CD4-positive, alpha-beta T cell (primary cell): ENCODE results near the gene CYSRT1. TPM values are rescaled to one million over a fixed set of nuclear protein-coding genes. Genes with fewer than 3 reads are reported as not detected.

Experiments used
- ATAC-seq: fragments of 200-7000 bp; cut with Tn5 transposase; one replicate; pipeline ENCODE4 v1.10.0; 2022; ENCODE audit warnings: mild to moderate bottlenecking; ENCODE audit not compliant: poor library complexity
- CTCF ChIA-PET: fragments of 350-600 bp; sonication (Branson Sonifier 250); formaldehyde crosslinking; loops from one replicate; lab custom pipeline; 2021; ENCODE audit warnings: antibody characterized with exemption, inconsistent platforms; lab: Charles Lee
- POLR2A ChIA-PET: fragments of 350-600 bp; sonication (Branson Sonifier 250); formaldehyde crosslinking; loops from one replicate; lab custom pipeline; 2021; ENCODE audit warnings: antibody characterized with exemption, inconsistent platforms; lab: Charles Lee
- DNase-seq, 14 experiments: peaks; one replicate each; pipeline ENCODE4 v3.0.0-alpha.2; 2013 to 2020; ENCODE audit warnings: mixed read lengths in 2 of 14
- H3K27ac ChIP-seq, 2 donors: one replicate each; pipeline versions ENCODE4 v1.5.1 to v1.7.0; 2013; ENCODE audit warnings: low read length in 2 of 2, low read depth in 1 of 2, mild to moderate bottlenecking in 1 of 2
- H3K27me3 ChIP-seq, 2 experiments: 1 replicate in 1 of 2; 2 replicates in 1 of 2; pipeline versions ENCODE4 v1.6.1 to v1.7.0; 2013; ENCODE audit warnings: low read length in 2 of 2, control low read depth in 1 of 2, mild to moderate bottlenecking in 1 of 2, moderate library complexity in 1 of 2; ENCODE audit not compliant: insufficient read depth in 2 of 2, control insufficient read depth in 1 of 2
- H3K36me3 ChIP-seq: one replicate; pipeline ENCODE4 v1.6.1; 2013; ENCODE audit warnings: low read length, control low read depth; ENCODE audit not compliant: insufficient read depth
- H3K4me1 ChIP-seq: one replicate; pipeline ENCODE4 v1.6.1; 2013; ENCODE audit warnings: low read length, control low read depth; ENCODE audit not compliant: insufficient read depth
- H3K4me3 ChIP-seq: one replicate; pipeline ENCODE4 v1.5.1; 2013; ENCODE audit warnings: mild to moderate bottlenecking, low read length, moderate library complexity
- H3K9me3 ChIP-seq, 2 experiments: 1 replicate in 1 of 2; 2 replicates in 1 of 2; pipeline versions ENCODE4 v1.6.1 to v1.7.0; 2013; ENCODE audit warnings: low read length in 2 of 2, mild to moderate bottlenecking in 2 of 2, control low read depth in 1 of 2, moderate library complexity in 1 of 2; ENCODE audit not compliant: control insufficient read depth in 1 of 2, insufficient read depth in 1 of 2
- H3K27ac Mint-ChIP-seq: one replicate; pipeline ENCODE4 v1.8.0; 2020; ENCODE audit warnings: mixed read lengths
- H3K27me3 Mint-ChIP-seq: one replicate; pipeline ENCODE4 v1.8.0; 2021; ENCODE audit warnings: mixed read lengths
- H3K36me3 Mint-ChIP-seq: one replicate; pipeline ENCODE4 v1.8.0; 2021; ENCODE audit warnings: low read depth, mixed read lengths
- H3K4me1 Mint-ChIP-seq: one replicate; pipeline ENCODE4 v1.8.0; 2021; ENCODE audit warnings: low read depth, mixed read lengths
- H3K4me3 Mint-ChIP-seq: one replicate; pipeline ENCODE4 v1.8.0; 2020; ENCODE audit warnings: mild to moderate bottlenecking, mixed read lengths
- H3K9me3 Mint-ChIP-seq: one replicate; pipeline ENCODE4 v1.8.0; 2020; ENCODE audit warnings: mixed read lengths
- intact Hi-C, 2 experiments: fragments of 100-400 bp; cut with DNase I in 1 of 2; cut with micrococcal nuclease in 1 of 2; formaldehyde crosslinking; loops; one replicate each; pipeline versions ENCODE4 v1.15.1 to v1.9.0; 2023 to 2025; cut with DNase I, micrococcal nuclease
- total RNA-seq, 174 experiments: library from RNA in 2 of 174; stranded (reverse) in 2 of 174; gene quantifications; one replicate each; pipeline ENCODE4 v1.2.3 and lab custom pipeline; 2021 to 2026
- TF ChIP-seq, protein P1 (sequence below): fragments of 200-600 bp; IDR thresholded peaks from one replicate; pipeline ENCODE4 v1.8.0; 2022; ENCODE audit warnings: antibody characterized with exemption, mild to moderate bottlenecking

The CYSRT1 gene
- total RNA-seq, 2 experiments from 2014 or later, result 0.33 to 0.42 TPM

DNA sequence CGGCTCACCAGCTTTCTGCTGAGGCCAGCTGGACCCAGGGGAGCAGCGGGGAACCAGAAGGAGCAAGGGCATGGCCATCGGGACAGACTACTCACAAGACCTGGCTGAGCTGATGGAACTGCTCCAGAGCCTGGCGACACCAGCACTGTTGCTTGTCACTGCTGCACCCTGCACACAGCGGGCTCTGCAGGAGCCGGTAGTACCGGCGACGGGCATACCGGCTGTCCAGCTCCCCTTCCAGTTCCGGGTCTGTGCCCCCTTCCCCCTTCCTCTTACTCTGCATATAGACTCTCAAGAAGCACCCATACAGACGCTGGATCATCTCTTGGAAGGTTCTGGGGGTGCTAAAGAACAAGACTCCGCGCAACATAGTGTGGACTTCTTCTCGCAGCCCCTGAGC is 37.6 kb upstream of the CYSRT1 start:
- Histone ChIP-seq H3K9me3 (no peaks in the 10 kb centered on the region), H3K4me1 (peaks cover 50% of the 10 kb centered on the region), H3K27me3 (no peaks in the 10 kb centered on the region), H3K36me3 (peaks cover 55% of the 10 kb centered on the region), H3K27ac (no peak overlapping the region), H3K4me3 (peak overlapping the region; percentile 100)
- ATAC-seq (no peak), DNase-seq (no peak)
- TF ChIP-seq, protein P1, sequence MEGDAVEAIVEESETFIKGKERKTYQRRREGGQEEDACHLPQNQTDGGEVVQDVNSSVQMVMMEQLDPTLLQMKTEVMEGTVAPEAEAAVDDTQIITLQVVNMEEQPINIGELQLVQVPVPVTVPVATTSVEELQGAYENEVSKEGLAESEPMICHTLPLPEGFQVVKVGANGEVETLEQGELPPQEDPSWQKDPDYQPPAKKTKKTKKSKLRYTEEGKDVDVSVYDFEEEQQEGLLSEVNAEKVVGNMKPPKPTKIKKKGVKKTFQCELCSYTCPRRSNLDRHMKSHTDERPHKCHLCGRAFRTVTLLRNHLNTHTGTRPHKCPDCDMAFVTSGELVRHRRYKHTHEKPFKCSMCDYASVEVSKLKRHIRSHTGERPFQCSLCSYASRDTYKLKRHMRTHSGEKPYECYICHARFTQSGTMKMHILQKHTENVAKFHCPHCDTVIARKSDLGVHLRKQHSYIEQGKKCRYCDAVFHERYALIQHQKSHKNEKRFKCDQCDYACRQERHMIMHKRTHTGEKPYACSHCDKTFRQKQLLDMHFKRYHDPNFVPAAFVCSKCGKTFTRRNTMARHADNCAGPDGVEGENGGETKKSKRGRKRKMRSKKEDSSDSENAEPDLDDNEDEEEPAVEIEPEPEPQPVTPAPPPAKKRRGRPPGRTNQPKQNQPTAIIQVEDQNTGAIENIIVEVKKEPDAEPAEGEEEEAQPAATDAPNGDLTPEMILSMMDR, result no peak
- intact Hi-C loops, result loop anchor here in 1 of 2 experiments (5.0 kb wide), 1 partner anchor 50 kb away; no protein-coding TSS in a partner anchor
- Mint-ChIP-seq H3K4me1 (peaks cover 29% of the 10 kb centered on the region), H3K4me3 (peak overlapping the region; percentile 93), H3K9me3 (no peaks in the 10 kb centered on the region), H3K36me3 (peaks cover 61% of the 10 kb centered on the region), H3K27me3 (no peaks in the 10 kb centered on the region), H3K27ac (peak overlapping the region; percentile 79)
- CTCF ChIA-PET, result interaction anchor here (1.1 to 1.6 kb wide), 2 partner anchors 49 to 120 kb away, joined by 4 to 7 read pairs; no protein-coding TSS in a partner anchor
- POLR2A ChIA-PET, result interaction anchor here (0.9 to 3.5 kb wide), 8 partner anchors 11 to 101 kb away, joined by 3 to 39 read pairs (median 11); partner anchors contain the start of genes RNF208, TPRN and TUBB4B

DNA sequence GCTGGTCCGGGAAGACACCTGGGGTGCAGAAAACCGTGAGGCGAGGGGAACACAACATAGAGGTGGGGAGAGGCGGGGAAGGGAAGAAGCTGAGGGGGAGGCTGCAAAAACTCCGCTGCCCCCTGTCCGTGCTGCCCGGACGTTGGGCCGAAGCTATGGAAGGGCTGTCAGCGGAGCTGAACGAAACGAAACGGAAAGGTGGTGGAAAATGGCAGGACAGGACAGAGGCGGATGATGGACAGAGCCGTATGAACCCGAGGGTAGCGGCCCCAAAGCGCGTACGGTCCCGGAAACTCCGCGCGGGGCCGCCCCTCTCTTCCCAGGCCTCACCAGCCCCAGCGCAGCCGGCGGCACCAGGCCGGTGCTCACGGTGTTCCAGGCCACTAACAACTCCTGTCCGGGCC is 36.9 kb upstream of the CYSRT1 start:
- H3K4me1 Mint-ChIP-seq, result peaks cover 29% of the 10 kb centered on the region
- TF ChIP-seq, protein P1, result no peak
- Histone ChIP-seq H3K27ac (peak overlapping the region; percentile 86 to 92), H3K27me3 (no peaks in the 10 kb centered on the region), H3K4me1 (peaks cover 50% of the 10 kb centered on the region), H3K4me3 (peak overlapping the region; percentile 100), H3K36me3 (peaks cover 48% of the 10 kb centered on the region), H3K9me3 (no peaks in the 10 kb centered on the region)
- H3K4me3 Mint-ChIP-seq, result peak overlapping the region; percentile 93
- POLR2A ChIA-PET, result interaction anchor here (0.9 to 3.5 kb wide), 12 partner anchors 11 to 460 kb away, joined by 3 to 39 read pairs (median 7); partner anchors contain the start of genes MAN1B1, NELFB, RNF208 and TPRN
- no peak for DNase-seq
- CTCF ChIA-PET, result interaction anchor here (0.6 to 2.8 kb wide), 6 partner anchors 13 to 256 kb away, joined by 4 to 14 read pairs (median 6); partner anchors contain the start of genes RNF224 and TPRN
- ATAC-seq, result no peak
- H3K27me3 Mint-ChIP-seq, result no peaks in the 10 kb centered on the region
- H3K9me3 Mint-ChIP-seq, result no peaks in the 10 kb centered on the region
- H3K27ac Mint-ChIP-seq, result peak overlapping the region; percentile 79
- intact Hi-C loops, result loop anchor here (1.0 to 5.0 kb wide), 5 partner anchors 17 to 59 kb away; partner anchors contain the start of genes NDOR1 (in 1 of the 2), RNF208 (in 1 of the 2) and TMEM203 (in 1 of the 2)
- peaks cover 54% of the 10 kb centered on the region for H3K36me3 Mint-ChIP-seq

DNA sequence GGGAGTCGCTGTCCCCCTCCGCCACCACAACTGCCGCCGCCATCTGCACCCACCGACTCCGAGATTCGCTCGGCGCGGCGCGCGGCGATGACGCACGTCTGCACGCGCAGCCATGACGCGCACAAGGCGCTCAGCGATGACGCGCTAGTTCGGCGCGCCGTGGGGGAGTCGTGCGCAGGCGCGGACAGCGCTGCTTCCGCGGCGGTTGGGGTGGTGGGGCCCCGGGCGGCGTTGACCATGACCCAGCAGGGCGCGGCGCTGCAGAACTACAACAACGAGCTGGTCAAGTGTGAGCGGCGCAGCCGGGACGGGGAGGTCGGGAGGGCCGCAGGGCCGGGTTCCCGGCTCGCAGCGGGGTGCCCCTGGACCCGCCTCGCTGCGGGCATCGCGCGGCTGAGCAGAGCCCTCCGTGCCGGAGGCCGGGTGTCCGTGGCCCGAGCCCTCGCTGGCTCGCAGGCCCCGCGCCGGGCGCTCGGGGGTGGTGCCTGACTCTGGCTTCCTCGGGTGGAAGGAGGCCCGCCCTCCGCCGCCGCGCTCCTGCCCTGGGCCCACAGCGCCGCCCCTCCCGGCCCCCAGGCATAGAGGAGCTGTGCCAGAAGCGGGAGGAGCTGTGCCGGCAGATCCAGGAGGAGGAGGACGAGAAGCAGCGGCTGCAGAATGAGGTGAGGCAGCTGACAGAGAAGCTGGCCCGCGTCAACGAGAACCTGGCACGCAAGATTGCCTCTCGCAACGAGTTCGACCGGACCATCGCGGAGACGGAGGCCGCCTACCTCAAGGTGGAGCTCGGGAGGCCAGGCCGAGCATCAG is 36.3 kb upstream of the CYSRT1 start, which contains the start of the genes ANAPC2 and SSNA1:
Gene ANAPC2, minus strand, starts transcription at position 71 of the 807 bp plus-strand sequence. Its CDS starts 28 bp downstream, at position 43.
Gene SSNA1, plus strand, starts transcription at position 187 of the 807 bp plus-strand sequence. Its CDS starts 51 bp downstream, at position 238.
- H3K4me1 ChIP-seq, result peaks cover 50% of the 10 kb centered on the region
- POLR2A ChIA-PET, result interaction anchor here (0.7 to 3.5 kb wide), 16 partner anchors 8 to 461 kb away, joined by 3 to 39 read pairs (median 6); partner anchors contain the start of genes MAN1B1, NELFB, RNF208 and TPRN
- H3K36me3 ChIP-seq, result peaks cover 42% of the 10 kb centered on the region
- H3K4me1 Mint-ChIP-seq, result peaks cover 29% of the 10 kb centered on the region
- DNase-seq (peak; percentile 83 to 98 (median 90)), ATAC-seq (peak; percentile 79)
- peaks cover 48% of the 10 kb centered on the region for H3K36me3 Mint-ChIP-seq
- H3K4me3 Mint-ChIP-seq, result peak within 1 kb of the TSS; percentile 94
- H3K27ac ChIP-seq, result peak within 1 kb of the TSS; percentile 86 to 92
- TF ChIP-seq, protein P1, result peak; percentile 48
- H3K4me3 ChIP-seq, result peak within 1 kb of the TSS; percentile 100
- H3K27me3 Mint-ChIP-seq, result no peaks in the 10 kb centered on the region
- CTCF ChIA-PET, result interaction anchor here (0.6 to 2.8 kb wide), 14 partner anchors 12 to 257 kb away, joined by 3 to 14 read pairs (median 4); partner anchors contain the start of genes RNF224, TPRN and TUBB4B
- no peaks in the 10 kb centered on the region for H3K9me3 Mint-ChIP-seq
- peak within 1 kb of the TSS; percentile 79 for H3K27ac Mint-ChIP-seq
- intact Hi-C loops, result loop anchor here (1.0 to 5.0 kb wide), 6 partner anchors 10 to 60 kb away; partner anchors contain the start of genes NDOR1 (in 1 of the 2), RNF208 (in 1 of the 2) and TMEM203 (in 1 of the 2)
- no peaks in the 10 kb centered on the region for H3K27me3 ChIP-seq
- no peaks in the 10 kb centered on the region for H3K9me3 ChIP-seq
